ENCODE results near the gene WNT6.

GRCh38 chr2:218880859-218881594, 21.4 kb downstream of the WNT6 start:
- no peak for TF ChIP-seq EZH2 (IDR thresholded peaks at IDR 0.05)
- no peak for TF ChIP-seq CTCF (IDR thresholded peaks at IDR 0.05 in 2 of 3, conservative IDR thresholded peaks at IDR 0.05 in 1 of 3; ENCODE audit: borderline replicate concordance in 1 of 3, insufficient read depth in 1 of 3, low read depth in 2 of 3, low read length in 2 of 3)
- no peak for TF ChIP-seq EGR1 (IDR thresholded peaks at IDR 0.05; ENCODE audit: low read depth)
- no peak for TF ChIP-seq ZNF274 (IDR thresholded peaks at IDR 0.05; ENCODE audit: low read depth, low read length)
- TF ChIP-seq CBX3 (IDR thresholded peaks at IDR 0.05; ENCODE audit: low read depth), result no peak
- TF ChIP-seq MAX (IDR thresholded peaks at IDR 0.05), result no peak
- no peak for TF ChIP-seq POLR2A (IDR thresholded peaks at IDR 0.05; ENCODE audit: borderline replicate concordance, extremely low read depth, insufficient read depth, insufficient read length)
- TF ChIP-seq RAD21 (IDR thresholded peaks at IDR 0.05; ENCODE audit: low read depth), result no peak

Data from HCT116 (cell line).